K562 (cell line): ENCODE results near the gene RNASE7. TPM values are rescaled to one million over a fixed set of nuclear protein-coding genes. Genes with fewer than 3 reads are reported as not detected.

Source experiments
- ATAC-seq: fragments of 200-7000 bp; cut with Tn5 transposase; 3 replicates; pipeline ENCODE4 v1.9.1; 2020; ENCODE audit warnings: moderate library complexity
- BruUV-seq: library from RNA; stranded (reverse); fragments of 400-500 nt; replicated peaks from 2 replicates; lab custom pipeline; 2021; lab: Mats Ljungman, UMichigan
- CTCF ChIA-PET: fragments of 300-600 bp; formaldehyde crosslinking; extraction: SDS; loops from one replicate; lab custom pipeline; 2021; ENCODE audit warnings: low intra/inter-chr PET ratio; lab: Yijun Ruan, JAX
- POLR2A ChIA-PET: fragments of 300-600, 350-650 bp; sonication (Branson Sonifier 250); formaldehyde crosslinking; extraction: SDS; loops from one replicate; lab custom pipeline; 2021; ENCODE audit warnings: antibody characterized with exemption, inconsistent platforms; lab: Yijun Ruan, JAX
- DNase-seq, 4 experiments: peaks; one replicate each; pipeline versions ENCODE4 v3.0.0 to v3.0.0-alpha.2; 2011 to 2018; ENCODE audit warnings: low spot score in 3 of 4, mixed read lengths in 3 of 4; ENCODE audit errors: extremely low read depth in 1 of 4
- FAIRE-seq: peaks from 2 replicates; lab custom pipeline; 2011; peaks lifted over from hg19 to GRCh38; lab: Jason Lieb, UNC
- H2AFZ ChIP-seq: 2 replicates; pipeline ENCODE4 v1.6.0; 2011; ENCODE audit warnings: low read depth, low read length, control low read depth, inconsistent platforms
- H3K27ac ChIP-seq: fragments of 200-600 bp; 3 replicates; pipeline ENCODE4 v1.8.0; 2011; ENCODE audit warnings: low read depth, mild to moderate bottlenecking, control low read depth, inconsistent platforms, low read length, moderate library complexity, mixed read lengths; ENCODE audit errors: extremely low read depth
- H3K27me3 ChIP-seq, 2 experiments: fragments of 300-600 bp in 1 of 2; 2 replicates in 1 of 2; 3 replicates in 1 of 2; pipeline versions ENCODE4 v1.6.0 to v1.8.0; 2011; ENCODE audit warnings: inconsistent platforms in 2 of 2, low read length in 2 of 2, mild to moderate bottlenecking in 1 of 2, mixed read lengths in 1 of 2, moderate library complexity in 1 of 2; ENCODE audit not compliant: control insufficient read depth in 2 of 2, insufficient read depth in 2 of 2
- H3K36me3 ChIP-seq: fragments of 300-600 bp; 3 replicates; pipeline ENCODE4 v1.8.0; 2011; ENCODE audit warnings: mild to moderate bottlenecking, low read length, inconsistent platforms; ENCODE audit not compliant: control insufficient read depth, insufficient read depth
- H3K4me1 ChIP-seq, 2 experiments: fragments of 200-600 bp in 1 of 2; replicated peaks in 1 of 2; 2 replicates in 1 of 2; 3 replicates in 1 of 2; pipeline versions ENCODE4 v1.5.1 to v1.8.0; 2011; ENCODE audit warnings: inconsistent platforms in 2 of 2, low read length in 2 of 2, mild to moderate bottlenecking in 1 of 2, mixed read lengths in 1 of 2, moderate library complexity in 1 of 2; ENCODE audit not compliant: control insufficient read depth in 2 of 2, insufficient read depth in 2 of 2
- H3K4me2 ChIP-seq: 2 replicates; pipeline ENCODE4 v1.6.1; 2011; ENCODE audit warnings: low read length, control low read depth, inconsistent platforms, mixed read lengths; ENCODE audit not compliant: insufficient read depth
- H3K4me3 ChIP-seq: fragments of 200-600 bp; sonication (generic), shearing (Covaris generic); 2 replicates; pipeline ENCODE4 v1.5.1; 2016; ENCODE audit warnings: control low read depth, inconsistent platforms
- H3K79me2 ChIP-seq: fragments of 200-600 bp; 3 replicates; pipeline ENCODE4 v1.8.0; 2011; ENCODE audit warnings: low read length, inconsistent platforms; ENCODE audit not compliant: control insufficient read depth, insufficient read depth
- H3K9ac ChIP-seq, 2 experiments: 2 replicates each; pipeline versions ENCODE4 v1.6.0 to v1.6.1; 2011; ENCODE audit warnings: low read depth in 2 of 2, low read length in 2 of 2, control low read depth in 1 of 2, inconsistent platforms in 1 of 2, mild to moderate bottlenecking in 1 of 2, mixed read lengths in 1 of 2; ENCODE audit not compliant: insufficient read depth in 1 of 2
- H3K9me1 ChIP-seq: one replicate; pipeline ENCODE4 v1.6.0; 2011; ENCODE audit warnings: inconsistent platforms, mild to moderate bottlenecking, low read length, moderate library complexity; ENCODE audit not compliant: control insufficient read depth, insufficient read depth
- H3K9me3 ChIP-seq: replicated peaks from 2 replicates; pipeline ENCODE4 v1.5.1; 2011; ENCODE audit warnings: low read depth, low read length, inconsistent platforms; ENCODE audit not compliant: control insufficient read depth, insufficient read depth
- H4K20me1 ChIP-seq: replicated peaks from 2 replicates; pipeline ENCODE4 v1.6.1; 2011; ENCODE audit warnings: low read length, inconsistent platforms, mixed read lengths; ENCODE audit not compliant: control insufficient read depth, insufficient read depth
- ADNP ChIP-seq: fragments of 200-800 bp; sonication (Bioruptor generic); IDR thresholded peaks from 2 replicates; pipeline ENCODE4 v1.6.1; 2016; ENCODE audit warnings: missing genetic modification characterization, missing compliant biosample characterization
- ARID4B ChIP-seq: sonication (generic); formaldehyde crosslinking; IDR thresholded peaks from 2 replicates; pipeline ENCODE4 v1.8.0; 2022; ENCODE audit warnings: mild to moderate bottlenecking, missing genetic modification reagents
- BRD9 ChIP-seq: fragments of 450-650 bp; IDR thresholded peaks from 2 replicates; pipeline ENCODE4 v1.6.1; 2018; ENCODE audit warnings: low read depth; ENCODE audit not compliant: partially characterized antibody
- CHCHD3 ChIP-seq: fragments of 250-450 bp; sonication (Bioruptor Pico); IDR thresholded peaks from 2 replicates; pipeline ENCODE4 v2.1.2; 2022; ENCODE audit warnings: mild to moderate bottlenecking
- FOXO4 ChIP-seq: fragments of 450-650 bp; formaldehyde crosslinking; IDR thresholded peaks from 2 replicates; pipeline ENCODE4 v1.4.0; 2020; ENCODE audit warnings: mild to moderate bottlenecking, moderate library complexity
- FOXP1 ChIP-seq: sonication (generic); formaldehyde crosslinking; IDR thresholded peaks from 2 replicates; pipeline ENCODE4 v1.8.0; 2022; ENCODE audit warnings: mild to moderate bottlenecking, missing genetic modification reagents
- KAT2B ChIP-seq: IDR thresholded peaks from one replicate; pipeline ENCODE4 v1.6.1; 2012; ENCODE audit warnings: low read depth, mild to moderate bottlenecking, control low read depth, inconsistent platforms, low read length, moderate library complexity
- KAT7 ChIP-seq: sonication (generic); formaldehyde crosslinking; IDR thresholded peaks from 2 replicates; pipeline ENCODE4 v1.8.0; 2022; ENCODE audit warnings: missing genetic modification reagents, mild to moderate bottlenecking, borderline replicate concordance
- MAFF ChIP-seq: IDR thresholded peaks from 2 replicates; pipeline ENCODE4 v1.6.1; 2012; ENCODE audit warnings: low read length, improper control_type of control experiment
- NR2C1 ChIP-seq, 2 experiments: fragments of 450-650 bp; IDR thresholded peaks; 2 replicates each; pipeline ENCODE4 v1.6.1; 2017; ENCODE audit warnings: mild to moderate bottlenecking in 2 of 2, antibody characterized with exemption in 1 of 2, inconsistent platforms in 1 of 2, missing compliant biosample characterization in 1 of 2, missing genetic modification characterization in 1 of 2
- PREB ChIP-seq: sonication (generic); formaldehyde crosslinking; IDR thresholded peaks from 2 replicates; pipeline ENCODE4 v1.8.1; 2023; ENCODE audit warnings: mild to moderate bottlenecking, missing genetic modification reagents
- SMARCA4 ChIP-seq: fragments of 450-650 bp; IDR thresholded peaks from 2 replicates; pipeline ENCODE4 v1.6.1; 2016
- SNIP1 ChIP-seq: fragments of 450-650 bp; IDR thresholded peaks from 2 replicates; pipeline ENCODE4 v1.7.1; 2017; ENCODE audit warnings: low read depth, mild to moderate bottlenecking
- ZKSCAN8 ChIP-seq: fragments of 200-800 bp; sonication (Bioruptor generic); IDR thresholded peaks from 2 replicates; pipeline ENCODE4 v1.6.1; 2016; ENCODE audit warnings: missing genetic modification characterization, missing compliant biosample characterization
- ZNF224 ChIP-seq: sonication (generic); formaldehyde crosslinking; IDR thresholded peaks from 2 replicates; pipeline ENCODE4 v1.8.0; 2022; ENCODE audit warnings: mild to moderate bottlenecking, missing genetic modification reagents
- ZNF239 ChIP-seq: fragments of 250-450 bp; sonication (Bioruptor Pico); IDR thresholded peaks from 2 replicates; pipeline ENCODE4 v1.4.0; 2020; ENCODE audit warnings: mild to moderate bottlenecking
- WGBS: fragments of 100-300 bp; shearing (Covaris generic); methylation state at CpG from one replicate; pipeline ENCODE4 v1.1.6; 2016; ENCODE audit warnings: low coverage, mixed read lengths; ENCODE audit not compliant: insufficient coverage; ENCODE audit errors: missing lambda C conversion rate; 5-methylcytosine and 5-hydroxymethylcytosine counted together
- in situ Hi-C: fragments of 300-500 bp; cut with MboI; formaldehyde crosslinking; loops from 4 replicates; pipeline ENCODE4 v1.15.0; 2018; ENCODE audit warnings: inconsistent platforms, mixed read lengths
- intact Hi-C: fragments of 100-400 bp; cut with micrococcal nuclease; formaldehyde crosslinking; loops from 2 replicates; pipeline ENCODE4 v1.14.2; 2022
- polyA plus RNA-seq, 8 experiments: library from polyadenylated mRNA; depleted of rRNA in 4 of 8; stranded (reverse) in 5 of 8; unstranded in 3 of 8; fragments of >200 nt; fragmentation: Nextera tagmentation in 2 of 8; fragmentation: Illumina TruSeq in 1 of 8; extraction: Ambion mirVana in 2 of 8; extraction: Trizol in 1 of 8; gene quantifications; 2 replicates each; pipeline versions ENCODE4 v1.2.1 to v1.2.3, GENCODE V29; 2011 to 2014; ENCODE audit warnings: inconsistent platforms in 1 of 8, missing spikeins in 1 of 8
- total RNA-seq, 7 experiments: library from RNA; depleted of rRNA in 6 of 7; stranded (reverse); fragments of >200 nt in 6 of 7; fragmentation: Illumina TruSeq in 2 of 7; extraction: Trizol in 2 of 7; gene quantifications; 2 replicates each; pipeline versions ENCODE4 v1.2.1 to v1.2.3, GENCODE V29; 2011 to 2021; ENCODE audit warnings: low replicate concordance in 1 of 7

Gene RNASE7
- total and polyA plus RNA-seq, 9 of the 15 experiments (the other 6 are each of a cell fraction or from before 2014, with no cell fraction given) = not detected

- DNase-seq (no peak), ATAC-seq (no peak), FAIRE-seq (no peak)
- Histone ChIP-seq H3K9ac (no peak overlapping the region), H3K9me3 (no peaks in the 10 kb centered on the region), H2AFZ (0 out of 2 replicates have a peak overlapping the region, but pooled peaks have one; percentile 8), H3K4me2 (no peak overlapping the region), H3K9me1 (no peaks in the 10 kb centered on the region), H3K36me3 (no peaks in the 10 kb centered on the region), H3K4me3 (no peak overlapping the region), H3K4me1 (peaks cover 0 to 1% of the 10 kb centered on the region in 2 experiments; a peak in 1 of 5 replicates), H3K79me2 (no peaks in the 10 kb centered on the region), H4K20me1 (no peaks in the 10 kb centered on the region), H3K27me3 (no peaks in the 10 kb centered on the region), H3K27ac (no peak overlapping the region)
- BruUV-seq = no TSS peak
- intact Hi-C loops (no loop called here), in situ Hi-C loops (no loop called here)
- WGBS = 56% methylated on average over 16 of the region's 20 CpGs
- CTCF ChIA-PET = no interaction called here
- POLR2A ChIA-PET = no interaction called here
- TF ChIP-seq PREB (CRISPR knock-in tag) = no peak
- no peak for TF ChIP-seq ZNF224 (CRISPR knock-in tag)
- no peak for TF ChIP-seq SNIP1
- no peak for TF ChIP-seq NR2C1 (IDR thresholded peaks at IDR 0.05)
- TF ChIP-seq NR2C1 (tag; IDR thresholded peaks at IDR 0.05) = no peak
- TF ChIP-seq CHCHD3 = no peak
- no peak for TF ChIP-seq ZKSCAN8 (CRISPR knock-in tag)
- TF ChIP-seq FOXP1 (CRISPR knock-in tag) = no peak
- TF ChIP-seq MAFF = no peak
- no peak for TF ChIP-seq FOXO4 (CRISPR knock-in tag)
- no peak for TF ChIP-seq ADNP (tag)
- TF ChIP-seq KAT2B = no peak
- TF ChIP-seq BRD9 = no peak
- no peak for TF ChIP-seq ARID4B (CRISPR knock-in tag)
- TF ChIP-seq SMARCA4 = no peak
- no peak for TF ChIP-seq KAT7
- TF ChIP-seq ZNF239 (CRISPR knock-in tag) = no peak
Observed at GRCh38 chr14:21053184-21054122, 11.3 kb downstream of the RNASE7 start.
